Measurements from ENCODE around the gene IGF1. TPM values are rescaled to one million over a fixed set of nuclear protein-coding genes. Genes with fewer than 3 reads are reported as not detected.

IGF1 gene
- total and polyA plus RNA-seq, 10 of the 15 experiments (the other 5 are each of a cell fraction or from before 2014, with no cell fraction given) = 2.4 to 9.2 (median 3.5) TPM

- in situ Hi-C loops (cut with MboI) (no loop called here), intact Hi-C loops (cut with micrococcal nuclease; ENCODE audit: unreplicated experiment) (no loop called here)
- no peaks in the 10 kb centered on the region for H3K36me3 ChIP-seq (ENCODE audit: control insufficient read depth in 2 of 2, insufficient read depth in 2 of 2, low read length in 1 of 2)
- H3K9me3 ChIP-seq (replicated peaks; ENCODE audit: control insufficient read depth, insufficient read depth, low read length) = no peaks in the 10 kb centered on the region; the same call in 2 of the 3 replicates
- H3K27ac ChIP-seq (ENCODE audit: control insufficient read depth, insufficient read depth) = no peak overlapping the region
- RAD21 ChIA-PET (ENCODE audit: unreplicated experiment) = interaction anchor here (0.8 to 3.2 kb wide), 3 partner anchors 8 to 552 kb away, joined by 3 to 19 read pairs (median 3); no protein-coding TSS in a partner anchor
- no peaks in the 10 kb centered on the region for H4K20me1 ChIP-seq (ENCODE audit: control insufficient read depth, insufficient read depth)
- POLR2A ChIA-PET = interaction anchor here (1.2 kb wide), 1 partner anchor 12 kb away, joined by 3 read pairs; no protein-coding TSS in a partner anchor
- no peaks in the 10 kb centered on the region for H3K27me3 ChIP-seq (replicated peaks in 1 of 2; ENCODE audit: control insufficient read depth in 2 of 2, insufficient read depth in 2 of 2, low read length in 1 of 2)
- SMC1A ChIA-PET (ENCODE audit: uncharacterized antibody, unreplicated experiment) = interaction anchor here (0.9 to 6.6 kb wide), 10 partner anchors 8 to 301 kb away, joined by 3 to 42 read pairs (median 4); no protein-coding TSS in a partner anchor
- H2AFZ ChIP-seq (ENCODE audit: control insufficient read depth, low read depth, low read length) = no peak overlapping the region
- BruUV-seq (replicated peaks) = no TSS peak
- 45% methylated on average over 3 of the region's 3 CpGs for WGBS (ENCODE audit: insufficient coverage, insufficient replicate concordance, low lambda C conversion rate, missing lambda C conversion rate)
- H3K79me2 ChIP-seq (ENCODE audit: control insufficient read depth, insufficient read depth, low read length) = no peaks in the 10 kb centered on the region
- CTCF ChIA-PET = interaction anchor here (1.2 to 3.5 kb wide), 8 partner anchors 8 to 348 kb away, joined by 3 to 14 read pairs (median 4); no protein-coding TSS in a partner anchor
- no peaks in the 10 kb centered on the region for H3K4me1 ChIP-seq (ENCODE audit: control insufficient read depth, insufficient read depth, low read length)
- FAIRE-seq (no peak), DNase-seq (ENCODE audit: low read depth, low spot score) (no peak), ATAC-seq (no peak)
- no peak overlapping the region for H3K9ac ChIP-seq (ENCODE audit: control insufficient read depth, insufficient read depth, low read length)
- H3K4me2 ChIP-seq (ENCODE audit: control insufficient read depth, insufficient read depth) = no peak overlapping the region
- no peak for TF ChIP-seq ZZZ3 (IDR thresholded peaks at IDR 0.05; ENCODE audit: control insufficient read depth, insufficient read length, low read depth)
- TF ChIP-seq RAD51 (IDR thresholded peaks at IDR 0.05) = no peak
- TF ChIP-seq TAF1 (IDR thresholded peaks at IDR 0.05; ENCODE audit: borderline replicate concordance, low read depth, low read length) = no peak
- no peak for TF ChIP-seq LARP7 (IDR thresholded peaks at IDR 0.05)
- TF ChIP-seq PML (IDR thresholded peaks at IDR 0.05; ENCODE audit: low read length) = no peak
- no peak for TF ChIP-seq YY1 (IDR thresholded peaks at IDR 0.05; ENCODE audit: low read depth, low read length)
- no peak for TF ChIP-seq RBBP5 (conservative IDR thresholded peaks at IDR 0.05)
- TF ChIP-seq DPF2 (IDR thresholded peaks at IDR 0.05) = no peak
- TF ChIP-seq IKZF2 (IDR thresholded peaks at IDR 0.05) = no peak
- no peak for TF ChIP-seq ATF3 (IDR thresholded peaks at IDR 0.05; ENCODE audit: borderline replicate concordance, extremely low read depth, low read depth, low read length)
- no peak for TF ChIP-seq RCOR1 (conservative IDR thresholded peaks at IDR 0.05; ENCODE audit: low read depth, low read length)
- TF ChIP-seq EED (IDR thresholded peaks at IDR 0.05; ENCODE audit: low read depth) = no peak
- no peak for TF ChIP-seq ATF2 (IDR thresholded peaks at IDR 0.05; ENCODE audit: low read length)
- TF ChIP-seq HDAC2 (IDR thresholded peaks at IDR 0.05) = no peak
- TF ChIP-seq CHD4 (IDR thresholded peaks at IDR 0.05) = no peak
- TF ChIP-seq PAX5 (IDR thresholded peaks at IDR 0.05; ENCODE audit: borderline replicate concordance, low read depth, low read length) = no peak
- TF ChIP-seq BHLHE40 (IDR thresholded peaks at IDR 0.05; ENCODE audit: borderline replicate concordance in 1 of 2, low read depth in 2 of 2, low read length in 1 of 2) = no peak
- TF ChIP-seq MAX (IDR thresholded peaks at IDR 0.05; ENCODE audit: low read depth, low read length) = no peak
- TF ChIP-seq TBL1XR1 (IDR thresholded peaks at IDR 0.05; ENCODE audit: low read depth, low read length) = no peak
- TF ChIP-seq CEBPZ (IDR thresholded peaks at IDR 0.05; ENCODE audit: low read depth, low read length) = no peak
- no peak overlapping the region for H3K4me3 ChIP-seq
Measured at GRCh38 chr12:102470945-102471344, 9.4 kb downstream of the IGF1 start.
